Astrocyte of the spinal cord (primary cell): ENCODE results near the gene TRIM71.

ENCODE experiments used
- DNase-seq: peaks from one replicate; pipeline ENCODE4 v3.0.0; 2011; ENCODE audit warnings: low read depth, low spot score
- H3K4me3 ChIP-seq: 2 replicates; pipeline ENCODE4 v1.5.1; 2011; ENCODE audit warnings: low read depth, mild to moderate bottlenecking, low read length, moderate library complexity
- CTCF ChIP-seq: IDR thresholded peaks from 2 replicates; pipeline ENCODE4 v1.5.1; 2012; ENCODE audit warnings: low read depth, mild to moderate bottlenecking, low read length, inconsistent platforms
- in situ Hi-C: cut with HindIII; loops from 2 replicates; pipeline ENCODE4 v1.10.0; 2017; ENCODE audit warnings: low sequenced_read_pairs

The TRIM71 gene

GRCh38 chr3:32892625-32893598, 75.1 kb downstream of the TRIM71 start:
- no peak for DNase-seq
- in situ Hi-C loops: no loop called here
- TF ChIP-seq CTCF: no peak
- H3K4me3 ChIP-seq: no peak overlapping the region

- H3K4me3 ChIP-seq: no peak overlapping the region
- in situ Hi-C loops: no loop called here
- TF ChIP-seq CTCF: no peak
- no peak for DNase-seq
Measured at GRCh38 chr3:32894977-32895376, 77.2 kb downstream of the TRIM71 start.

GRCh38 chr3:32895701-32896100, 77.9 kb downstream of the TRIM71 start:
- DNase-seq: no peak
- H3K4me3 ChIP-seq: no peak overlapping the region
- TF ChIP-seq CTCF: no peak
- in situ Hi-C loops: no loop called here

GRCh38 chr3:32896143-32896542, 78.3 kb downstream of the TRIM71 start:
- TF ChIP-seq CTCF: no peak
- H3K4me3 ChIP-seq: no peak overlapping the region
- in situ Hi-C loops: no loop called here
- DNase-seq: no peak

GRCh38 chr3:32897001-32897601, 79.3 kb downstream of the TRIM71 start:
- in situ Hi-C loops: no loop called here
- TF ChIP-seq CTCF: no peak
- no peak overlapping the region for H3K4me3 ChIP-seq
- DNase-seq: no peak

- TF ChIP-seq CTCF: no peak
- in situ Hi-C loops: no loop called here
- H3K4me3 ChIP-seq: no peak overlapping the region
- DNase-seq: no peak
Measured at GRCh38 chr3:32897981-32898623, 80.3 kb downstream of the TRIM71 start.
